HG03521 (cell line): ENCODE measurements around the gene ANP32B.
"Not testable (repeated sequence)": the region's sequence is repeated elsewhere in the genome, so short reads cannot be mapped to it uniquely, and the experiment has no call there.

Experiments
- ATAC-seq: cut with Tn5 transposase; IDR thresholded peaks from one replicate; pipeline ENCODE4 v1.9.1; 2021; ENCODE audit warnings: mild to moderate bottlenecking, moderate library complexity; ENCODE audit not compliant: unreplicated experiment

The ANP32B gene

DNA sequence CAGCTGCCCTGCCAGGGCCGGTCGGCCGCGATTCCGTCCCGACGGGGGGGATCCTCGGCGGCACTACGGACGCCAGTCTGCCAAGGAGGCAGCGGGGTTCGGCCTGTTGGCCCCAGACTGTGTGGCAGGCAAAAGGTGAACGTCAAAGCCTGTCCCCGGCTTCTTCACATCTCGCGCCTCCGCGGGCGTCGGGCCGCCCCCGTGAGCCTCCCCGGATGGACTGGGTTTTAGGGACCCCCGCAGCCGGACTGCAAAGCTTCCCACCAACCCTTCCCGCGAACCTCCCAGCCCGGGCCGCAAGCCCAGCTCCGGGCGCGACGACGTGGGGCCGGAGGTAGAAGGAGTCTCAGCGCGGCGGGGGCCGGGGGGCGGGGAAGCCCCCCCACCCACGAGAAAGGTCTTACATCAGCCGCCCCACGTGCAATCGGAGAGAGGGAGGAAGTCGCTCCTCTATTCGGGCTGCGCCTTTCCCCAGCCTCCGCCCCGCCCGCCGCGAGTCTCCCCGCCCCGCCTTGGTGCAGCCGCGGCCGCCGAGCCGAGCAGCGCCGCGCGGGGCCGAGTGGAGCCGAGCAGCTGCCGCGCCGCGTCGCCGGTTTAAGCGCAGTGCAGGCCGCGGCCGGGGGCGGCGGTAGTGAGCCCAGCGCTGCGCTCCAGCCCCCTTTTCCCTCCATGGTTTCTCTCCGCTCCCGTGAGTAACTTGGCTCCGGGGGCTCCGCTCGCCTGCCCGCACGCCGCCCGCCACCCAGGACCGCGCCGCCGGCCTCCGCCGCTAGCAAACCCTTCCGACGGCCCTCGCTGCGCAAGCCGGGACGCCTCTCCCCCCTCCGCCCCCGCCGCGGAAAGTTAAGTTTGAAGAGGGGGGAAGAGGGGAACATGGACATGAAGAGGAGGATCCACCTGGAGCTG is at the start of gene ANP32B:
TSS of gene ANP32B (plus strand) at position 659 of the 906 bp plus-strand sequence. CDS start at position 874, 215 bp downstream.
- ATAC-seq, result peak; percentile 54

DNA sequence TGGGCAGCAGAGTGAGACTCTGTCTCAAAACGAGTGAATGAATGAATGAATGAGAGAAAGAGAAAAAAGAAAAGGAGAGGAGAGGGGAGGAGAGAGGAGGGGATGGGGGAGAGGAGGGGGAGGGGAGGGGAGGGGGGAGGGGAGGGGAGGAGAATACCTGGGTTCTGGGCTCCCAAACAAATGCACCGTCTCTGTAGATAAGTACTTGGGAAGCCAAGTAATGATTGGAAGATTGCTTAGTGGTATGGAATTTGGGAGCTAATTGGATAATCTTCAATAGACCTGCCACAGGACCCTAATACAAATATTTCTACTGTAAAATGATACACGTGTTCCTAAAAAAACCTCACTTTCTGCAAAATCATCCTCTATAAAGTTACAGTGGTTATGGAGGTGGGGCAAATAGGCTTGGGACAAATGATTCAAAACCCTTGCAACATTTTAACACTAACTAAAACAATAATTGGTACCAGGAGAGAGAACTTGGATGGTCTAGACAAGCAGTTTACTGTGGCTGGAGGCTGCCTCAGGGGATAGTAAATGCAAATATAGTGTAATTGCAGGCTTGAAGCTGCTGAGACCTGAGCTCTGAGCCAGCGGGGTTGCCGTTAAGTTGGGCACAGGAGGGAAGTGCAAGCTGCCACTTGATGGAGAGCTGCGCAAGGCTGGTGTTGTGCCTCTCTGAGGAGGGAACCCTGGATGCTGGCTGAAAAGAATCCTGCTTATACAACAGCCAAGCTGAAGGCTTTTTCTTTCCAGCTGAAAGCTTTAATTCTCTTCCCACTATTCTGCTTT is 48.6 kb upstream of the ANP32B start:
- ATAC-seq, result no peak

DNA sequence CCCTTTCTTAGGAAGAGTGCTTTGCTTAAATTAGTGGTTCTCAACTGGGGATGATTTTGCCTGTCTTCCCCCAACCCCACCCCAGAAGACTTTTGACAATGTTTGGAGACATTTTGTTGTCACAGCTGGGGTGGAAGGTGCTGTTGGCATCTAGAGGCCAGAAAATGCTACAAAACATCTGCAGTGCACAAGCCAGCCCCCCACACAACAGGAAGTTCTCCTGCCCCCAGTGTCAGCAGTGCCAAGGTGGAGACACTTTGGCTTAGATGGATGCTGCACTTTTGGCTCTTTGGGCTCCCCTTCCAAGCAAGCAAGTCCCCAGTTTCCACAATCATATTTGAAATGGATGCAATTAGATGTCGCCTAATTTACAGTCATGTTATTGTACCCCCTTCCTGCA is 47.9 kb upstream of the ANP32B start:
- ATAC-seq, result no peak

DNA sequence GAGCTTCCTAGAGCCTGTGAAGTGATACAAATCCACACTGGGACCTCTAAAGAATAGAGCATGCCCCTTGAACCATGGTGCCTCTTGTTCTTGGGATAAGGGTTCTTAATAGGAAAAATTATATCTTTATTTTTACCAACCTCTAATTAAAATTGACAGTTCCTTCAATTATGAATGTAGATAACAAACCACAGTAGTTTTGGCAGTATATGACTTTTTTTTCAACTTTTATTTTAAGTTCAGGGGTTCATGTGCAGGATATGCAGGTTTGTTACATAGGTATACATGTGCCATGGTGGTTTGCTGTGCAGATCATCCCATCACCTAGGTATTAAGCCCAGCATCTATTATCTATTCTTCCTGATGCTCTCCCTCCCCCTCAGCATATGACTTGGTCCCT is 46.1 kb upstream of the ANP32B start:
- ATAC-seq, result no peak

DNA sequence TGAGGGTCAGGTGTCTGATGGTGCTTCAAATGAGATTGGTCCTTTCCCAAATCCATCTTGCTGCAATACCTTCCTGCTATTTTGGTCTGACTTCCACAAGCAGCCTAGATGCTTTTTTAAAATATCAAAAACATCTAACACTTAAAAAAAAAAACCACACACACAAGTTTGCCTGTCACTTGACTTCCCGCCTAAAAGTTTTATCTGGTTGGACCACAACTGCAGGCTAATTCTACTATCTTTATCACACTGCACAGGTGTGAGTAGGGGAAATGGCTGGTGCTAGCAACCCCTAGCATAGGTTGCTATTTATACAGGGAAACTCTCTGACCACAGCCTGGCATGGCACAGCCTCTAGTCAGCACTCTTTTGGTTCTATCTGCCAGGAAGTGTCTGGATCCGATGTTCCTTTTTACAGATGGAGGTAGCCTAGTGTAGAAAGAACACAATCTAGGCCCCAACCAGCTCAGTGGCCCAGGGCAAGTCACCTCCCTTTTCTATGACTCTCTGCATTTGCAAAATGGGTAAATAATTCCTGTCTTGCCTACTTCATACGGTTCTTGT is 45.0 kb upstream of the ANP32B start, which contains the start of gene HEMGN:
TSS of gene HEMGN (minus strand) at position 92 of the 564 bp plus-strand sequence. CDS start at position 56, 36 bp downstream.
- no peak for ATAC-seq

DNA sequence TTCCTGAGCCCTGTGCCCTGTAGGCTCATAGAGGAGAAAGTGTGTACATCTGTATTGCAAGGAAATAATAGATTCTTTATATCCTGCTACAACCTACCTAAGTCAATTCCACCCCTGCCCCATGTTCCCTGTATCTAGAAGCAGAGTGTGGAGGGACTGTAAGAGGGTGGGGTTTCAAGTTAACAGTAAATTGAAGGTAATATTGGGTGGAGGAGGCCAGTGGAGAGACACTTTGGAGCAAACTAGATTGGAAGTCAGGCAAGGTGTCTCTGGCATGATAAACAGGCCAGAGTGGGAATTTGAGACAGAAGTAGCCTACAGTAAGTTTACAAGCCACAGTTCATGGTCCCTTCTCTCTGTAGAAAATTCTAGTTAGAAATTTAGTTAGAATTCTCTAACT is 42.9 kb upstream of the ANP32B start:
- no peak for ATAC-seq

DNA sequence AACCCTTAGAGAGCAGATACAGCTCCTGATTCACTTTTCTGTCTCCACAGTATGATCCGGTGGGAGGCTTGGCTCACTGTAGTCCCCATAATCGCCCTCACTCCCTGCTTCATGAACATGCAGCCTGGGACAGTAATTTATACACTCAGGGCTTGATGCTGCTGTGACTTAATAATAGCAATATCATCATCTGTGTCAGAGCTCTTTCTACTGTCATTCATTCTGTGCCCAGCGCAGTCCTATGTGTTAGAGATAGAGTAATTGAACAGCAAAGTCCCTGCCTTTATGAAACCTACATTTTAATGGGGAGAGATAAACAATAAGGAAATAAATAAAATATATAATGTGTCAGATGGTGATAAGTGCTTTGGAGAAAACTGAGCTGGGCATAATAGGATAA is 42.4 kb upstream of the ANP32B start:
- no peak for ATAC-seq

DNA sequence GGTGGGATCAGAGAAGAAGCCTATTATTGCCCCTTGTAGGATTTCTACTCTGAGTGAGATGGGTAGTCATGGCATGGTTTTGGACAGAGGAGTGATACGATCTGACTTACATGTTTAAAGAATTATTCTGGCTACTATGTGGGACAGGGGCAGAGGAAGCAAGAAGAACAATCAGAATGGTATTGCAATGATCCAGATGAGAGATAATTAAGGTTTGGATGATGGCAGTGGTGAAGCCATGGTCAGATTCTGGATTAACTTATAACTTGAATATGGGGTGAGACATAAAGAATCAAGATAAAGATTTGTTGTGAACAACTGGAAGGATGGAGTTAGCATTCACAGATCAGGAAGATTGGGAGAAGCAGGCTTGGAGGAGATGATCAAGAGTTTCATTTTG is 41.8 kb upstream of the ANP32B start:
- ATAC-seq, result no peak

DNA sequence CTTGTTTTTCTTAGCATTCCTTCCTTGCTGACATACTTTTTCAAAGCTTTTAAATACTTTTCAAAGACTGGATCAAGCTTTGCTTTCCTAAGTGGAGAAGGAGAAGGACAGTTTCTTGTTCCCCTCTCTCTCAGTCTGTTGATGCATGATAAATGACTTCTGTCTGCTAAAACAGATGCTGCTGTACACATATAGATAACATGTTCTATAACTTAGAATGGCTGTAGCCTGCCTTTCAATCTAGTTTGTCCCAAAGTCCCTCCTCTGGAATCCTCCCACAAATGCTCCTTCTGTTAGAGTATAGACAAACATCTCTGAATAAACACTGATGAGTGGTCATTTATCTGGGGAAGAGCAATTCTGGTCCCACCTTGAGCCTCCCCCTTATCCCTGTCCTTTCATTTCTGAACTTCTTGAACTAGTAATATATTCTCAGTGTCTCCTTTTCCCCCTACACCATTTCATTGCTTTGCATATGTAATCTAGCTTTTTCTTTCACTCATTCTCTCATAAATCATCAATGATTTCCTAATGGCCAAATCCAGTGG is 39.8 kb upstream of the ANP32B start:
- no peak for ATAC-seq

DNA sequence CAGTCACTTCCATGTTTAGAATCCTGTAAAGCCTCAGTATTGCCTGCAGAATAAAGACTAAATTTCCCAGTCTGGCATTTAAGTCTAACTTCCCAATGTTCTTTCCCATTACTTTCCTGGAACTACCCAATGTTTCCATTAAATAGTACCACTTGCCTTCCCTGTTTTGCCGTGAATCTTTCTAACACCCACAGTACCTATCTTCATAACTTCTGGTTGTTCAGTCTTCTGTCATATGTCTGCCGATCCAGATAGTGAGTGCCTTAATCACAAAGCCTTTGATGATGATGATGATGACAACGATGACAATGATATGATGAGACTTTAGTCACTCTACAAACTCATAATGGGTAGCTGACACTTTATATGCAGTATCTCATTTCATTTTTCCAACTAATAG is 38.5 kb upstream of the ANP32B start:
- ATAC-seq, result no peak

DNA sequence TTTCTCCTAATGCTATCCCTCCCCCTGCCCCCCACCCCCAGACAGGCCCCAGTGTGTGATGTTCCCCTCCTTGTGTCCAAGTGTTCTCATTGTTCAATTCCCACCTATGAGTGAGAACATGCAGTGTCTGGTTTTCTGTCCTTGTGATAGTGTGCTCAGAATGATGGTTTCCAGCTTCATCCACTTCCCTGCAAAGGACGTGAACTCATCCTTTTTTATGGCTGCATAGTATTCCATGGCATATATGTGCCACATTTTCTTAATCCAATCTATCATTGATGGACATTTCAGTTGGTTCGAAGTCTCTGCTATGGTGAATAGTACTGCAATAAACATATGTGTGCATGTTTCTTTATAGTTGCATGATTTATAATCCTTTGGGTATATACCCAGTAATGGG is 37.7 kb upstream of the ANP32B start:
- not testable (repeated sequence) for ATAC-seq

DNA sequence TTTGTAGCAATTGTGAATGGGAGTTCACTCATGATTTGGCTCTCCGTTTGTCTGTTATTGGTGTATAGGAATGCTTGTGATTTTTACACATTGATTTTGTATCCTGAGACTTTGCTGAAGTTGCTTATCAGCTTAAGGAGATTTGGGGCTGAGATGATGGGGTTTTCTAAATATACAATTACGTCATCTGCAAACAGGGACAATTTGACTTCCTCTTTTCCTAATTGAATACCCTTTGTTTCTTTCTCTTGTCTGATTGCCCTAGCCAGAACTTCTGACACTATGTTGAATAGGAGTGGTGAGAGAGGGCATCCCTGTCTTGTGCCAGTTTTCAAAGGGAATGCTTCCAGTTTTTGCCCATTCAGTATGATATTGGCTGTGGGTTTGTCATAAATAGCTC is 36.0 kb upstream of the ANP32B start:
- ATAC-seq, result not testable (repeated sequence)

DNA sequence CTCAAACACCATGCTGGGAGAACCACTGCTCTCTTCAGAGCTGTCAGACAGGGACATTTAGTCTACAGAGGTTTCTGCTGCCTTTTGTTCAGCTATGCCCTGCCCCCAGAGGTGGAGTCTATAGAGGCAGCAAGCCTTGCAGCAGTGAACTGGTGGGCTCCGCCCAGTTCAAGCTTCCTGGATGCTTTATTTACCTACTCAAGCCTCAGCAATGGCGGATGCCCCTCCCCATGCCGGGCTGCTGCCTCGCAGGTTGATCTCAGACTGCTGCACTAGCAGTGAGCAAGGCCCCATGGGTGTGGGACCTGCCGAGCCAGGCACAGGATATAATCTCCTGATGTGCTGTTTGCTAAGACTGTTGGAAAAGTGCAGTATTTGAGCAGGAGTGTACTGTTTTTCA is 32.3 kb upstream of the ANP32B start:
- not testable (repeated sequence) for ATAC-seq

DNA sequence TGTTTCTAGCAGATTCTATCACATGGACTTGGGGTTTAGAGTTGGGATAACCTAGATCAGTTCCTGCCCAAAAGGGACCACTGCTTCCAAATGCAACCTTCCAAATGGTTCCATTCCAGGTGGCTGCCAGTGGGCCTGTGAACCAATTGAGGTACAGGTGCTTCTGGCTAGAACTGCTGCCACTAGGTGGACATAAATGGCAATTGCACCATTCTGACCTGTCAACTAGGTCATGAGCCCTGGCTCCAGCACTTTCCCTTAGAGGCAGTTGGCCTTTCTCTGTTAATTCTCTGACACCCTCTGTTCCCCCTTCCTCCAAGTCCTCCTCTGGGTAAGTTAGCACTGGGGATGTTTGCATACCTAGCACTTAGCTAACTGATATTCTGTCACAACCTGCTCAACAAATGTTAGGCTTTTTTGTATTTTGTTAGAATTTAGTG is 28.6 kb upstream of the ANP32B start:
- ATAC-seq, result peak; percentile 84

DNA sequence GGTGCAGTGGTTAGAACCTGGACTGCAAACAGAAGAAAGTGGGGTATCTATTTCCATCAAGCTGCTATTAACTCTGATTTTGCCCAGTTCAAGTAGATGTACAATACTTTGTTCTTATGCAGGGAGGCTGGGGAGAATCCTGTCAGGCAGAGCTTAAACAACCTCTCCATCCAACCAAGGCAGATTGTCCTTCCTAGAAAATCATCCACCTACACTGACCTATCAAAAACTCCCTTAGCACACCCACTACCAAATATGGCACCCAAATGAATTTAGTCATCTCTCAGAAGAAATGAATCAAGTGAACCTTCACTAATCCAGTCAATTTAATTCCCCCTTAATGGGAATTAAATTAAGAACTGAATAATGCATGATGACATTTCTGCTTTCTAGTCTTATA is 26.8 kb upstream of the ANP32B start:
- ATAC-seq, result no peak

DNA sequence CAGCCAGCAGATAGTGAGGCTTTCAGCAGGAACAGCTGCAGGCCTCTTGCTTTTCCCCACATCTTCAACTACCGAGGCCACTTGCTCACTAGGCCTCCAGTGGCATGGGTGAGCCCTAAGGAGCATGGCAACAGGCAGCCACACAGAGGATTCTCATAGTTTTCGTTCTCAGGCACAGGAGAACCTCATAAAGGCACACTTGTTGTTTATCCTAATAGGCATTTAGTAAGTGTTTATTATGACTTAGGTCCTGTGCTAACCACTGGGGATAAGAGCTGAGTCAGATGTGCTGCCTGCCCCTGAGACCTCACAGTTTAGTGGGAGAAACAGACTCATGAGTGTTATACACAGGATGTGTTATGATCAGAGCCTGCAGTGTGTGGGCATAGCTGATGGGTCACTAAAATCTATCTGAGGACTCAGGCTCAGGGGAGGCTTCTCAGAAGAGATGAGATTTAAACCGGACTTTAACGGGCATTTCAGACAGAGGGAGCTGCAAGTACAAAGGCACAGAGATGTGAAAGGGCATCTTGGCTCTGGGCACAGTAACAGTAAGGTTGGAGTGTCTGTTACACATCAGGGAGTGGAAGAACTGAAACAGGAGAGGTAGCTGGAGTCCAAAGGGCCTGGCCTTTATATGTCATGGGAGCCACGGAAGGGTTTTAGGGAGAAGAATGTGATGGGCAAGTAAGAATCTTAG is 24.2 kb upstream of the ANP32B start:
- ATAC-seq, result no peak

DNA sequence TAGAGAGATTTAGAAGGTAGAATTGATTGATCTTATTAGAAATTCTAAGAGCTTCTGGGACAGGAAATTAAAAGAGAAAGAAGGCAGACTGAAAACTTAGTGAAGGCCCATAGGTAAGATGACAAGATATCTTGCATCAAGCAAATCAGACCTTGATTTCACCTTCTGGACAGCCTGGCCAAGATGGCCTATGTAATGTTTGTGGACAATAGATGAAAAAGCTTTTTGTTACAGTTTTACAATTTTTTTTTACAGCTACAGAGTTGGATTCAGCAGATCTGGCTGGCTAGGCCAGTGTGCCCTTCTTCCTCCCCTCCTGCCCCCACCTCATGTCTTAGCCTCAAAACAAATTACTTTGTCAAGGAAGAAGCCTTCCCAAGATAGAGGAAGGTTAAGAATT is 23.6 kb upstream of the ANP32B start:
- ATAC-seq, result no peak

DNA sequence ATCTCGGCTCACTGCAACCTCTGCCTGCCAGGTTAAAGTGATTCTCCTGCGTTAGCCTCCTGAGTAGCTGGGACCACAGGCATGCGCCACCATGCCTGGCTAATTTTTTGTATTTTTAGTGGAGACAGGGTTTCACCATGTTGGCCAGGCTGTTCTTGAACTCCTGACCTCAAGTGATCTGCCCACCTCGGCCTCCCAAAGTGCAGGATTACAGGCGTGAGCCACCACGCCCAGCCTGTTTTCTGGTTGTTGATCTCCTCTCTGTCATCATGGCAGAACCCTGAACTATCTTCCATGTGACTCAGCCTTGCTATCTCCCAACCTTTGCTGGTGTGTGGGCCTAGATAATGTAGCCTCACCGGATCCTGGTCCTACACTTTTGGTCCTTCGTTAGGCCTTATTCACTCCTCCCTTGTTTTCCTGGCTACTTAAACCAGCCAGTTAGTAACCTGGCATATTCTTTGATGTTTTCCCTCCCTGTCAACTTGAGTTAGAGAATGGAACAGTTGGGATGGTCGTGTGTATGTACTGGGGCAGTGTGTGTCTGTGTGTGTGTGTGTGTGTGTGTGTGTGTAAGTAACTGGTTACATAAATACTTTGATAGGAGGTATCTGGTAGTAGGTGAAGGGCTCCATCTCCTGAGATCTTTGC is 22.3 kb upstream of the ANP32B start:
- ATAC-seq, result not testable (repeated sequence)

DNA sequence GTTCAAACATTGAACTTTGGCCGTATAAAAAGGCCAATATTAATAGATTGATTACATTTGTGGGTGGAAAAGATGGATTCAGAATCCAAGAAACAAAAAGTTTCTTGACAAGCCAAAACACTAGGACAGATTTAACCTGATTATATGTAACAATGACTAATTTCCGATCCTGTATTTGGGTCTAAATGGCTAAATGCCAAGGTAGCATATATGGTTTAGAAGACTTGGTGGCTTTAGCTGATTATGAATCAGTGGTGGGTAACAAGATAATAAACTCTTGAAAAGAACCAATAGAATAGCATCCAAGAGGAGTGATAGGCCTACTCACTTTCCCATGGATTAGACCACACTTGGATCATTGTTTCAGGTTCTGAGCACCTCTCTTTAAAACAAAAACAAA is 21.8 kb upstream of the ANP32B start:
- ATAC-seq, result no peak

DNA sequence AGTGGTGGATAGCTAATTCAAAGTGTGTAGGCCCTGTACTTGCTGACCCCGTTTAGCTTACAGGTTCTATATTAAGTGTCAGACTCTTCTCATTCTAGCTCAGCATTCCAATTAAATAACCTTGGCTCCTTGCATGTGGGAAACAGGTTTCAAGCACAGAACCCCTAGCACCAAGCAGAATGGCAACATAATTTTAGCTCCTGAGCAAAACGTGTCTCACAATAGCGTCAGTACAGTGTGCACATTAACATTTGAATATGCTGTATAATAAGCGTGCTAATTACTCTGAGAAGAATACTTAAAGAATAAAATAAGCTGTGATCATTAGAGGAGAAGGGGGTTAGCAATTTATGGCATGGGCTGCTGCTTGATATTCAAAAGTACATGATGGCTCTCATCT is 21.0 kb upstream of the ANP32B start:
- no peak for ATAC-seq
